ENCODE data around the gene KIDINS220.

Gene KIDINS220

DNA sequence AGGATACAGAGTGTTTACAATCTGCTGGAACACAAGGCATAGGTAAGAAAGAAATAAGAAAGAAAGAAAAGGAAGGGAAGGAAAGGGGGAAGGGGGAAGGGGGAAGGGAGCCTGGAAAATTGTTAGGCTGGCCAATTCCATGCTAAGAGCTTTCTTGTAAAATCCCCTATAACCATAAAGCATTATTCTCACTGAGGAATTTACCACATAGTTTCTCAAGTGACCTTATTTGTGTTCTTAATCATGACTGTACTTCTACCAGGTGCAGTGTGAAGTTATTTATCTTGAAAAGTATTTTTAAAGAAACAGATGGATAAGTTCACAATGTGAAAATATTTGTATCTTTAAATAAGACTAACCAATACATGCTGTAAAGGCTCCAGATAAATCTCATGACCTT lies 39.2 kb upstream of the KIDINS220 start:
- DNase-seq: no peak
- no peak overlapping the region for H3K18ac ChIP-seq (ENCODE audit: low read depth in 1 of 2, low read length in 2 of 2)

DNA sequence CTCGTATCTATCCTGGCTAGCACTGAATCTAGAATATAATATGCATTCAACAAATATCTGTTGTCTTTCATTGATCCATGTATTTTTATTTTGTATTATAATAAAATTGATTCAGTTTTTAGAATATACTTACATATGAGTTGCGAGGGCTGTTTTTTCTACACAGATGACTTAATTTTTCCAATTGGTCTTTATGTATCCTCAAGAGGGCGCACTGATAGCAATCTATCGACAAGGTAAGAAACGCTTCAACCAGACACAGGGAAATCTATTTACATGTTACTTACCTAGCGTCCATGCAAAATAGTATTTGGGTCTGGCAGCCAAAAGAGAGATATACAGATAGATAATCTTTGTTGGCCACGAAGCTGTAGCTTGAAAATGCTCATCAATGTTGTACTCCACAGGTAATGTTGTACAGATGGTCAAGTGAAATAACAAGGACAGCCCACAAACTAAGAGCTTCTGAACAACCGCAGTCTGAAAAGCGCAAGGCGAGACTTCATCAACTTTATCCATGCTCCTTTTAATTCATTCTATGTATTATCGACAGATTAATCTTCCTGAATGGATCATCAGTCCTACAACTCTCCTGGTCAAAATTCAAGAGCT lies 35.5 kb upstream of the KIDINS220 start:
- H3K4ac ChIP-seq (ENCODE audit: low read depth in 1 of 2, low read length in 2 of 2): no peak overlapping the region
- 62% methylated on average over 8 of the region's 11 CpGs for WGBS
- no peak overlapping the region for H3K27ac ChIP-seq (ENCODE audit: low read length, poor library complexity, severe bottlenecking)
- H4K8ac ChIP-seq (ENCODE audit: low read length): no peak overlapping the region
- H4K91ac ChIP-seq (ENCODE audit: low read length): no peak overlapping the region
- H2BK15ac ChIP-seq (ENCODE audit: low read depth, poor library complexity, severe bottlenecking): no peak overlapping the region
- H2BK120ac ChIP-seq (ENCODE audit: low read depth, low read length): no peak overlapping the region
- H2BK5ac ChIP-seq (ENCODE audit: low read depth, low read length, poor library complexity, severe bottlenecking): no peak overlapping the region
- peaks cover 2% of the 10 kb centered on the region for H3K79me1 ChIP-seq (replicated peaks; ENCODE audit: low read length, poor library complexity, severe bottlenecking)
- H2AK5ac ChIP-seq (ENCODE audit: low read length, severe bottlenecking): no peak overlapping the region
- H3K18ac ChIP-seq (ENCODE audit: low read depth in 1 of 2, low read length in 2 of 2): no peak overlapping the region
- no peak overlapping the region for H3K14ac ChIP-seq (ENCODE audit: low read length in 2 of 2)
- no peaks in the 10 kb centered on the region for H3K27me3 ChIP-seq (ENCODE audit: control insufficient read depth in 1 of 2, insufficient read depth in 1 of 2, low read length in 2 of 2)
- peaks cover 5 to 30% of the 10 kb centered on the region in 2 experiments for H3K36me3 ChIP-seq (ENCODE audit: control insufficient read depth in 1 of 2, insufficient read depth in 2 of 2, low read depth in 1 of 2, low read length in 2 of 2)
- H3K4me1 ChIP-seq (ENCODE audit: control insufficient read depth, insufficient read depth, low read depth, low read length): peaks cover 7% of the 10 kb centered on the region
- H3K4me2 ChIP-seq (ENCODE audit: low read length, poor library complexity, severe bottlenecking): no peak overlapping the region
- H3K23ac ChIP-seq (ENCODE audit: low read length in 2 of 2): no peak overlapping the region
- H3K9ac ChIP-seq (ENCODE audit: low read length): no peak overlapping the region
- DNase-seq: peak; percentile 66
- H2AFZ ChIP-seq (ENCODE audit: low read depth, low read length): no peak overlapping the region
- H3K4me3 ChIP-seq (ENCODE audit: insufficient read depth in 1 of 2, low read depth in 1 of 2, low read length in 2 of 2): no peak overlapping the region
- no peak overlapping the region for H2BK12ac ChIP-seq (ENCODE audit: low read length in 2 of 2)
- H3K9me3 ChIP-seq (ENCODE audit: control insufficient read depth, low read length): no peaks in the 10 kb centered on the region

More for the DNA sequence above, 39.2 kb upstream of the KIDINS220 start:
- Histone ChIP-seq H2BK12ac (ENCODE audit: low read length in 2 of 2) (no peak overlapping the region), H3K4me3 (ENCODE audit: insufficient read depth in 1 of 2, low read depth in 1 of 2, low read length in 2 of 2) (no peak overlapping the region), H3K4me1 (ENCODE audit: control insufficient read depth, insufficient read depth, low read depth, low read length) (peaks cover 7% of the 10 kb centered on the region), H3K36me3 (ENCODE audit: control insufficient read depth in 1 of 2, insufficient read depth in 2 of 2, low read depth in 1 of 2, low read length in 2 of 2) (peaks cover 8 to 46% of the 10 kb centered on the region in 2 experiments), H3K4ac (ENCODE audit: low read depth in 1 of 2, low read length in 2 of 2) (no peak overlapping the region), H3K79me1 (replicated peaks; ENCODE audit: low read length, poor library complexity, severe bottlenecking) (peaks cover 2% of the 10 kb centered on the region), H3K9ac (ENCODE audit: low read length) (no peak overlapping the region), H2AFZ (ENCODE audit: low read depth, low read length) (no peak overlapping the region), H3K23ac (ENCODE audit: low read length in 2 of 2) (no peak overlapping the region), H3K27ac (ENCODE audit: low read length, poor library complexity, severe bottlenecking) (peak overlapping the region; percentile 3), H2BK15ac (ENCODE audit: low read depth, poor library complexity, severe bottlenecking) (no peak overlapping the region), H2BK5ac (ENCODE audit: low read depth, low read length, poor library complexity, severe bottlenecking) (no peak overlapping the region), H3K27me3 (ENCODE audit: control insufficient read depth in 1 of 2, insufficient read depth in 1 of 2, low read length in 2 of 2) (no peaks in the 10 kb centered on the region), H2BK120ac (ENCODE audit: low read depth, low read length) (no peak overlapping the region), H4K8ac (ENCODE audit: low read length) (no peak overlapping the region), H4K91ac (ENCODE audit: low read length) (no peak overlapping the region), H3K9me3 (ENCODE audit: control insufficient read depth, low read length) (no peaks in the 10 kb centered on the region), H2AK5ac (ENCODE audit: low read length, severe bottlenecking) (no peak overlapping the region), H3K4me2 (ENCODE audit: low read length, poor library complexity, severe bottlenecking) (no peak overlapping the region), H3K14ac (ENCODE audit: low read length in 2 of 2) (no peak overlapping the region)

DNA sequence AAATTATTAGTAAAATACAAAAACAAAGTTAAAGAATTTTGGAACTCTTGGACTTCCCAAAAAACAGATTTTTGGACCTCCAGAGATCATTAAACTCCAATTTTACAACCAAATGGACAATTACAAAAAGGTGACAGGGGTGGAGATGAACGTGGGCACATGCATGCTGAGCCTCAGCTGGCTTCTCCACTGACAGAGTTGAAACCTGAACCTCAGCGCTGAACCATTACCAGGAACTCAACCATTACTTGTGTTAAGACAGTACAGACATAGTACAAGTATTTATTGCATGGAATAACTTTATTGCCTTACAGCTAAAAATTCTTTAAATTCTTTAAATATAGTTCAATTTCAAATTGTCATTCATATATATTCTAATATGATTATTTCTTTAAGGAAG lies 33.0 kb upstream of the KIDINS220 start:
- no peak overlapping the region for H2BK5ac ChIP-seq (ENCODE audit: low read depth, low read length, poor library complexity, severe bottlenecking)
- peaks cover 7 to 20% of the 10 kb centered on the region in 2 experiments for H3K36me3 ChIP-seq (ENCODE audit: control insufficient read depth in 1 of 2, insufficient read depth in 2 of 2, low read depth in 1 of 2, low read length in 2 of 2)
- DNase-seq: no peak
- H2AFZ ChIP-seq (ENCODE audit: low read depth, low read length): no peak overlapping the region
- H4K91ac ChIP-seq (ENCODE audit: low read length): no peak overlapping the region
- H2AK5ac ChIP-seq (ENCODE audit: low read length, severe bottlenecking): no peak overlapping the region
- no peak overlapping the region for H3K27ac ChIP-seq (ENCODE audit: low read length, poor library complexity, severe bottlenecking)
- H2BK120ac ChIP-seq (ENCODE audit: low read depth, low read length): no peak overlapping the region
- peaks cover 2% of the 10 kb centered on the region for H3K79me1 ChIP-seq (replicated peaks; ENCODE audit: low read length, poor library complexity, severe bottlenecking)
- H3K18ac ChIP-seq (ENCODE audit: low read depth in 1 of 2, low read length in 2 of 2): no peak overlapping the region
- H3K4me2 ChIP-seq (ENCODE audit: low read length, poor library complexity, severe bottlenecking): no peak overlapping the region
- H3K4me3 ChIP-seq (ENCODE audit: insufficient read depth in 1 of 2, low read depth in 1 of 2, low read length in 2 of 2): no peak overlapping the region
- H3K27me3 ChIP-seq (ENCODE audit: control insufficient read depth in 1 of 2, insufficient read depth in 1 of 2, low read length in 2 of 2): no peaks in the 10 kb centered on the region
- peaks cover 1% of the 10 kb centered on the region for H3K4me1 ChIP-seq (ENCODE audit: control insufficient read depth, insufficient read depth, low read depth, low read length)
- H3K9me3 ChIP-seq (ENCODE audit: control insufficient read depth, low read length): no peaks in the 10 kb centered on the region
- no peak overlapping the region for H2BK12ac ChIP-seq (ENCODE audit: low read length in 2 of 2)
- H2BK15ac ChIP-seq (ENCODE audit: low read depth, poor library complexity, severe bottlenecking): no peak overlapping the region
- WGBS: no CpG with 5 or more reads among the region's 2 CpGs
- no peak overlapping the region for H3K4ac ChIP-seq (ENCODE audit: low read depth in 1 of 2, low read length in 2 of 2)
- H3K14ac ChIP-seq (ENCODE audit: low read length in 2 of 2): no peak overlapping the region
- H3K23ac ChIP-seq (ENCODE audit: low read length in 2 of 2): no peak overlapping the region
- H3K9ac ChIP-seq (ENCODE audit: low read length): no peak overlapping the region
- no peak overlapping the region for H4K8ac ChIP-seq (ENCODE audit: low read length)

DNA sequence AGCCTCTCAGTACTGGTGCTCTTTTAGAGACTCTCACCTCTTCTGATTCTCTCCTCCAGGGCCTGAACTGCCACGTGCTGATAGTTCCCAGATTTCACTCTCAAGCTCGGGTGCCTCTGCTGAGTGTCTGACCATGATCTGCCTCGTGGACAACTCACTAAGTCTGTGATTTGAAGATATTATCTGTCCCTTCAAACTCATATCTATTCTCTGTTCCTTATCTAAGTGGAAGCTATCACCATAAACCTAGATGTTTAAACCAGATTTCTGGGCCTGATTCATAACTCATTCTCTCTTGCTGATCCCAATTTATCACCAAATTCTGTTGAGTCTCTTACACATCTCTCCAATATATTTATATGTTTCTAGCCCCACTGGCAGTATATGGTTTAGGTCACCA lies 29.9 kb upstream of the KIDINS220 start:
- no peak overlapping the region for H2BK5ac ChIP-seq (ENCODE audit: low read depth, low read length, poor library complexity, severe bottlenecking)
- no peak overlapping the region for H3K18ac ChIP-seq (ENCODE audit: low read depth in 1 of 2, low read length in 2 of 2)
- WGBS: 67% methylated on average over 3 of the region's 3 CpGs

More for the DNA sequence above, 29.9 kb upstream of the KIDINS220 start:
- no peak overlapping the region for H3K4ac ChIP-seq (ENCODE audit: low read depth in 1 of 2, low read length in 2 of 2)
- H3K27ac ChIP-seq (ENCODE audit: low read length, poor library complexity, severe bottlenecking): no peak overlapping the region
- H3K9ac ChIP-seq (ENCODE audit: low read length): no peak overlapping the region
- H3K23ac ChIP-seq (ENCODE audit: low read length in 2 of 2): no peak overlapping the region
- H3K27me3 ChIP-seq (ENCODE audit: control insufficient read depth in 1 of 2, insufficient read depth in 1 of 2, low read length in 2 of 2): no peaks in the 10 kb centered on the region
- no peak overlapping the region for H2AK5ac ChIP-seq (ENCODE audit: low read length, severe bottlenecking)
- no peak overlapping the region for H2BK15ac ChIP-seq (ENCODE audit: low read depth, poor library complexity, severe bottlenecking)
- H3K14ac ChIP-seq (ENCODE audit: low read length in 2 of 2): no peak overlapping the region
- no peak overlapping the region for H3K4me3 ChIP-seq (ENCODE audit: insufficient read depth in 1 of 2, low read depth in 1 of 2, low read length in 2 of 2)
- H2AFZ ChIP-seq (ENCODE audit: low read depth, low read length): no peak overlapping the region
- H3K4me1 ChIP-seq (ENCODE audit: control insufficient read depth, insufficient read depth, low read depth, low read length): peaks cover 1% of the 10 kb centered on the region
- DNase-seq: no peak
- no peak overlapping the region for H2BK120ac ChIP-seq (ENCODE audit: low read depth, low read length)
- H4K91ac ChIP-seq (ENCODE audit: low read length): no peak overlapping the region
- no peak overlapping the region for H2BK12ac ChIP-seq (ENCODE audit: low read length in 2 of 2)
- H4K8ac ChIP-seq (ENCODE audit: low read length): no peak overlapping the region
- peaks cover 10 to 25% of the 10 kb centered on the region in 2 experiments for H3K36me3 ChIP-seq (ENCODE audit: control insufficient read depth in 1 of 2, insufficient read depth in 2 of 2, low read depth in 1 of 2, low read length in 2 of 2)
- H3K79me1 ChIP-seq (replicated peaks; ENCODE audit: low read length, poor library complexity, severe bottlenecking): peaks cover 2% of the 10 kb centered on the region
- no peaks in the 10 kb centered on the region for H3K9me3 ChIP-seq (ENCODE audit: control insufficient read depth, low read length)
- no peak overlapping the region for H3K4me2 ChIP-seq (ENCODE audit: low read length, poor library complexity, severe bottlenecking)
